Stomach (tissue), 4 donors: ENCODE results near the gene PDP2.

Source experiments
- CTCF ChIP-seq, 7 experiments: fragments of 450-650 bp in 4 of 7; fragments of 200-600 bp in 3 of 7; sonication (generic) in 3 of 7; IDR thresholded peaks; one replicate each; pipeline ENCODE4 v1.5.1; 2016 to 2019; ENCODE audit warnings: antibody characterized with exemption in 7 of 7, control low read depth in 2 of 7, mild to moderate bottlenecking in 1 of 7
- EP300 ChIP-seq: sonication (generic); formaldehyde crosslinking; IDR thresholded peaks from one replicate; pipeline ENCODE4 v1.6.1; 2017; ENCODE audit warnings: antibody characterized with exemption
- POLR2A ChIP-seq, 4 donors: fragments of 450-650 bp; IDR thresholded peaks; one replicate each; pipeline ENCODE4 v1.6.1; 2016; ENCODE audit warnings: antibody characterized with exemption in 4 of 4, control low read depth in 2 of 4, mild to moderate bottlenecking in 1 of 4, moderate library complexity in 1 of 4
- POLR2AphosphoS5 ChIP-seq, 3 donors: sonication (generic); formaldehyde crosslinking; IDR thresholded peaks; one replicate each; pipeline ENCODE4 v1.6.1; 2016; ENCODE audit warnings: antibody characterized with exemption in 3 of 3

- TF ChIP-seq CTCF (IDR thresholded peaks at IDR 0.05): no peak
- TF ChIP-seq POLR2A (IDR thresholded peaks at IDR 0.05): no peak
- TF ChIP-seq EP300: no peak
- no peak for TF ChIP-seq POLR2AphosphoS5 (IDR thresholded peaks at IDR 0.05)
These were observed 5.2 kb downstream of the PDP2 start for GRCh38 chr16:66885491-66885890.
